ENCODE data around the gene TRAF3IP1. TPM values are rescaled to one million over a fixed set of nuclear protein-coding genes. Genes with fewer than 3 reads are reported as not detected.

Gene TRAF3IP1
- total and polyA plus RNA-seq, 4 donors, result 4.0 to 9.1 (median 4.6) TPM

GRCh38 chr2:238284802-238285515 is 35.4 kb upstream of the TRAF3IP1 start:
- peak; percentile 84 for TF ChIP-seq HNF4G (IDR thresholded peaks at IDR 0.05)
- no peak for TF ChIP-seq ATF3 (IDR thresholded peaks at IDR 0.05)
- TF ChIP-seq FOXA2 (IDR thresholded peaks at IDR 0.05), result no peak
- TF ChIP-seq GABPA (IDR thresholded peaks at IDR 0.05 in 1 of 2, conservative IDR thresholded peaks at IDR 0.05 in 1 of 2), result no peak
- peak; percentile 43 for TF ChIP-seq REST (IDR thresholded peaks at IDR 0.05)
- no peak for TF ChIP-seq CTCF (IDR thresholded peaks at IDR 0.05; ENCODE audit: low read depth, low read length, missing input control)
- no peak for TF ChIP-seq EGR1 (IDR thresholded peaks at IDR 0.05; ENCODE audit: low read depth in 2 of 2)
- no peak for TF ChIP-seq FOXA1 (IDR thresholded peaks at IDR 0.05)
- peak; percentile 80 for TF ChIP-seq YY1 (IDR thresholded peaks at IDR 0.05)
- no peak for TF ChIP-seq NR2F2 (IDR thresholded peaks at IDR 0.05)
- peak in 1 of 2 donors; percentile 39 for TF ChIP-seq RXRA (IDR thresholded peaks at IDR 0.05)
- peak; percentile 81 for TF ChIP-seq SP1 (IDR thresholded peaks at IDR 0.05)
- no peak for TF ChIP-seq JUND (IDR thresholded peaks at IDR 0.05)
- no peak for TF ChIP-seq TAF1 (conservative IDR thresholded peaks at IDR 0.05)
- no peak for TF ChIP-seq RAD21 (IDR thresholded peaks at IDR 0.05)
- TF ChIP-seq MAX (IDR thresholded peaks at IDR 0.05), result no peak
- no peak for TF ChIP-seq ZBTB33 (IDR thresholded peaks at IDR 0.05)
- TF ChIP-seq HNF4A (conservative IDR thresholded peaks at IDR 0.05), result peak; percentile 91 to 92
- peak overlapping the region; percentile 55 to 73 for H3K9ac ChIP-seq (ENCODE audit: low read depth in 1 of 2, low read length in 2 of 2)
- DNase-seq (ENCODE audit: low spot score), result no peak
- no peak overlapping the region for H3K4me3 ChIP-seq (ENCODE audit: low read depth in 1 of 3, low read length in 3 of 3)
- H3K27me3 ChIP-seq (ENCODE audit: control insufficient read depth in 4 of 4, insufficient read depth in 4 of 4, low read length in 3 of 4), result no peaks in the 10 kb centered on the region
- H3K4me1 ChIP-seq (ENCODE audit: control insufficient read depth in 4 of 4, insufficient read depth in 4 of 4, low read length in 3 of 4), result peaks cover 24 to 52% (median 38%) of the 10 kb centered on the region in 4 donors
- 52% methylated on average over 11 of the region's 11 CpGs for WGBS
- no peaks in the 10 kb centered on the region for H3K36me3 ChIP-seq (ENCODE audit: control insufficient read depth in 4 of 4, insufficient read depth in 3 of 4, low read depth in 1 of 4, low read length in 3 of 4)
- no peaks in the 10 kb centered on the region for H3K9me3 ChIP-seq (ENCODE audit: control insufficient read depth in 4 of 4, low read length in 3 of 4)
- H3K27ac ChIP-seq (ENCODE audit: low read depth in 1 of 2, low read length in 2 of 2), result peak overlapping the region; percentile 92 to 99

All from liver (tissue), 9 donors.